Mammary epithelial cell (primary cell): ENCODE measurements around the gene ACVRL1.

Source experiments
- CTCF ChIP-seq, 2 donors: IDR thresholded peaks in 1 of 2; conservative IDR thresholded peaks in 1 of 2; 2 replicates each; pipeline ENCODE4 v1.5.1; 2011 to 2012; ENCODE audit warnings: inconsistent platforms in 2 of 2, low read length in 2 of 2, mild to moderate bottlenecking in 2 of 2, control low read depth in 1 of 2, low read depth in 1 of 2; ENCODE audit not compliant: insufficient read depth in 1 of 2; ENCODE audit errors: extremely low read depth in 1 of 2
- EZH2 ChIP-seq: IDR thresholded peaks from 2 replicates; pipeline ENCODE4 v1.6.1; 2012; ENCODE audit warnings: low read length, inconsistent platforms, borderline replicate concordance

- TF ChIP-seq CTCF (conservative IDR thresholded peaks at IDR 0.05 in 1 of 2, IDR thresholded peaks at IDR 0.05 in 1 of 2; ENCODE audit: extremely low read depth in 1 of 2, insufficient read depth in 1 of 2, low read depth in 1 of 2, low read length in 2 of 2) (no peak), EZH2 (no peak)
Measured at GRCh38 chr12:51937926-51938325, 30.6 kb downstream of the ACVRL1 start.
